ENCODE results near the gene HTR1A.

Gene HTR1A

DNA sequence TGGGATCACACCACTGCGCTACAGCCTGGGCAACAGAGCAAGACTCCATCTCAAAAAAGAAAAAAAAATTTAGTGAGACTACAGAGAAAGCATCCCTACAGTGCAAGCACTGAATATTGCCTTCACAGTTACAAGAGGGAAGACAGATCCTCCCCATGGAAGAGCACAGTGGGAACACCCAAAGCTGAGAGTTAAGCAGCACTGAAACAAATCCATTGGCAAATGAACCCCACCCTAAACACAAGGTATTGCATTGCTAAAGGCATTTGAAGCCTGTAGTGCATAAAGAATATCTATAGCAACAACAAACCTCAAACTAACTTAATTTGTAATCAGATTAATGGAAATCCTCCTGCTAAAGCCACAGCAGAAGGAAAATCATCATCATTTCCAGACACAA is 27.1 kb downstream of the HTR1A start:
- H3K27ac ChIP-seq = no peak overlapping the region
- TF ChIP-seq, protein P1, sequence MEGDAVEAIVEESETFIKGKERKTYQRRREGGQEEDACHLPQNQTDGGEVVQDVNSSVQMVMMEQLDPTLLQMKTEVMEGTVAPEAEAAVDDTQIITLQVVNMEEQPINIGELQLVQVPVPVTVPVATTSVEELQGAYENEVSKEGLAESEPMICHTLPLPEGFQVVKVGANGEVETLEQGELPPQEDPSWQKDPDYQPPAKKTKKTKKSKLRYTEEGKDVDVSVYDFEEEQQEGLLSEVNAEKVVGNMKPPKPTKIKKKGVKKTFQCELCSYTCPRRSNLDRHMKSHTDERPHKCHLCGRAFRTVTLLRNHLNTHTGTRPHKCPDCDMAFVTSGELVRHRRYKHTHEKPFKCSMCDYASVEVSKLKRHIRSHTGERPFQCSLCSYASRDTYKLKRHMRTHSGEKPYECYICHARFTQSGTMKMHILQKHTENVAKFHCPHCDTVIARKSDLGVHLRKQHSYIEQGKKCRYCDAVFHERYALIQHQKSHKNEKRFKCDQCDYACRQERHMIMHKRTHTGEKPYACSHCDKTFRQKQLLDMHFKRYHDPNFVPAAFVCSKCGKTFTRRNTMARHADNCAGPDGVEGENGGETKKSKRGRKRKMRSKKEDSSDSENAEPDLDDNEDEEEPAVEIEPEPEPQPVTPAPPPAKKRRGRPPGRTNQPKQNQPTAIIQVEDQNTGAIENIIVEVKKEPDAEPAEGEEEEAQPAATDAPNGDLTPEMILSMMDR (conservative IDR thresholded peaks at IDR 0.05) = no peak
- no peak for TF ChIP-seq ZFX (IDR thresholded peaks at IDR 0.05)

DNA sequence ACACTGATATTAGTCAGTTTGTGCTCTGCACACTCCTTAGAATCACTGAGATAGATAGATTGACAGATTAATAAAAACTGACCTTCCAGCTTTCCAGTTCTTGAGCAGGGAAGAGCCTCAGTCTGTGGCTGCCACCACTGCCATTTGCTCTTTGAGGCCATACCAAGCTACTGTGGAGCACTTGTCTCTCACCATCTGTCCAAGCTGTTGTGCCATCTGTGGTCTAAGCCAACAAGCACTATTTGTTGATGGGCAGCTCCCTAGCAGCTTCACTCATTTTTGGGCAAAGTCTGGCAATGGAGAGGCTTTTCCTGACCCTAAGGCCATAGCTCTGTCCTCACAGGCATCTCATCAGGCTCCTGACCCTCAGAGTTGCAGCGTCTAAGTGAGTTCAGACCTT is 30.4 kb downstream of the HTR1A start:
- no peak for TF ChIP-seq ZFX (IDR thresholded peaks at IDR 0.05)
- TF ChIP-seq, protein P1 (conservative IDR thresholded peaks at IDR 0.05) = no peak
- H3K27ac ChIP-seq = no peak overlapping the region

DNA sequence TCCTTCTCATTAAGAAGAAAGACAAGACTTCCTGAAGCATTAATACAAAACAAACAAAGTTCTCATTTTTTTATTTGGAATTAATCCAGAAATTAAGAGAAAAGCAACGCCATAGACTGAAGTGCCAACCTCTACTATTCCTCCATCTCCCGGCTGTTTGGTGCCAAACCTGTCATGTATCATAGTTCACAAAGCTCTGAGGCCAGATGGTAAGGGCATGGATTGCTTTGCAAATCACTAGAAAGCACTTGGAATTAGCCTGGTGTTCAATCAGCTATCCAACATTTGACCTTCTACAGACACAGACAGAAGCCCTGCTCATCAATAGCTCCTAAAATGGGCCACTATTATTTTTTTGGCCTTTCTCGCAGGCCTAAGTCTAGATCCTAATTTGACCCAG is 33.8 kb downstream of the HTR1A start:
- no peak for TF ChIP-seq ZFX (IDR thresholded peaks at IDR 0.05)
- TF ChIP-seq, protein P1 (conservative IDR thresholded peaks at IDR 0.05) = no peak
- H3K27ac ChIP-seq = no peak overlapping the region

DNA sequence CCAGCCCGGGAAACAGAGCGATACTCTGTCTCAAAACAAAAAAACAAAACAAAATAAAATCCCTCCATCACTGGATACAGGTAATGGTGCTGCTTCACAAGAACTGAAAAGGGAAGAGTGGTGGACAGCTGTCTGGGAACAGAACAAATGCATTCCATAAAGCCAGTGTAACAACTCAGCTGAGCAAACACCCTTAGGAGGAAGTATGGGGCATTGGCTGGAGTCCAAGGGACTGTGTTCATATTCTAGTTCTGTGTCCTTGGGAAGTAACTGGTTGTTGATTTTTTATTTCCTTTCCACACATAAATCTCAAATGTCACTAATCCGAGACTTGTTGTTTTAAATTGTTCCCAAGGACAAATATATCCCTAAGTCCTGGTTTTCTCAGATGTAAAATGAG is 38.3 kb downstream of the HTR1A start:
- TF ChIP-seq ZFX (IDR thresholded peaks at IDR 0.05) = no peak
- TF ChIP-seq, protein P1 (conservative IDR thresholded peaks at IDR 0.05) = no peak

DNA sequence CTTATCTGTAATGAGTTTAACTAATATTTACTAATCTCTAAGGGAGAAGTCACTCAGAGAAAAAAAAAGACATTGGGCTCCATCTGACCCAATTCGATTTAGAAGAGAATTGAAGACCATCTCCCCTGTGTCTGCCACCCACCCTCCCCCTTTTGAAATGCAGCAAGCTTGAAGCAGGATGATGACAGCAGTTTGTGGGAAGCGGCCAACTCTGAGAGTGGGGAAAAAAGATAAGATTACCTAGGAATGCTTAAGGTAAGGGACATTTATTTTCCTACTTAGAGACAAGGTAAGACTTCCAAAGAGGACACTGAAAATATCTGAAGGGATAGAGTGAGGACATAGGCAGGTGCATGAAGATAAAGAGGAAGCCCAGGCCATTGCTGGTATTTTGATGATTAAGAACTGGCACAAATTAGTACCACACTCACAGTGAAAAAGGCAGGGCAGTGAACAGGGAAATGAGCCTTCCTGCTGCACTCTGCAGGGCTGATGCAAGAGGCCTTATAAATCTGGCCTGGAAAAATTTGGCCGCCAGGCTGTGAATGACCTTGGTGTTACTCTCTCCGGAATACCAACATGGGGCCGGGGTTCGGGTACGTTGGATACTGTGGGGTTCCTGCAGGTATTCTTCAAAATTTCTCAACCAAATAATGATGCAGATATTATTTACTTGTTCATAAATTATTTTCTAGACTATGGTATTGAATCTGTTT is 42.3 kb downstream of the HTR1A start:
- TF ChIP-seq, protein P1 (conservative IDR thresholded peaks at IDR 0.05) = no peak
- no peak for TF ChIP-seq ZFX (IDR thresholded peaks at IDR 0.05)
- no peak overlapping the region for H3K27ac ChIP-seq

More for the DNA sequence above, 38.3 kb downstream of the HTR1A start:
- no peak overlapping the region for H3K27ac ChIP-seq

DNA sequence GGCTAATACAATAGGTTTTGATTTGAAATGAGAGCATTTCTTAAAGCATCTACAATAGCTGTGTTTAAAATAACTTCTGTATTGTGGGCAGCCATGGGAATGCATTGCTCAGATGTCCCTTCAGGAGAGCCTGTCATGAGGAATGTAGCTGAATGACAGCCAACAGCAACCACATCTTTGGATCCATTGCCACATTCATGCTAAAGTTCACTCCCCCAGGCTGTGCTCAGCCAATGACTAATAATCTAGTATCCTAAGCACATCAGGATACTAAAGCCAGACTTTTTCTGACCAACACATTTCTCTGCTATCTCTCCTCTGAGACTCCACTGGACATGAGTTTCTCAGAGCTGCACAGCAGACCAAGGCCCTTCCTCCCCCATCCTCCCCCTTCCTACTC is 45.5 kb downstream of the HTR1A start:
- TF ChIP-seq, protein P1 (conservative IDR thresholded peaks at IDR 0.05) = no peak
- TF ChIP-seq ZFX (IDR thresholded peaks at IDR 0.05) = no peak
- H3K27ac ChIP-seq = no peak overlapping the region

DNA sequence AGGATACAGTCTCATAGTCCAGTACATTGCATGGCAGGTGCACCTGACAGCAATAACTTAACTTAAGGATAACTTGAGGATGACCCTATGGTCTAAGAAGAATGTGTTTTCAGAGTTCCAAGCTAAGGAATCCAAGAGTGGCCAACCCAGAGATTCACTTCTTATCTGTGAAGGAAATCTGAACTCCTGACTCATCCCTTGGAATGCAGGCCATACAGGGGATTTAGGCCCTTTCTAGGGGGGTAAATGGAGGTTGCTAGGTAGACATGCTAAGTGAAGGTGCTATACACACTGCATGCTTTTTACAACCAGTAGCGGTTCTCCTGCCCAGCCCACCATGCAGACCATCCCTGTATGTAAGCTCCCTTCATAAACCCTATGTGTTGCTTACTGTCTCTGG is 50.4 kb downstream of the HTR1A start:
- H3K27ac ChIP-seq = no peak overlapping the region
- TF ChIP-seq, protein P1 (conservative IDR thresholded peaks at IDR 0.05) = no peak
- no peak for TF ChIP-seq ZFX (IDR thresholded peaks at IDR 0.05)
